ENCODE measurements around the gene MYOZ1.

GRCh38 chr10:73625884-73626752 is 15.2 kb downstream of the MYOZ1 start:
- TF ChIP-seq ZNF70 (CRISPR knock-in tag; IDR thresholded peaks at IDR 0.05) (no peak), PATZ1 (CRISPR knock-in tag; IDR thresholded peaks at IDR 0.05; ENCODE audit: borderline replicate concordance) (no peak), ZFP30 (CRISPR knock-in tag; IDR thresholded peaks at IDR 0.05) (no peak), ARNTL (CRISPR knock-in tag; IDR thresholded peaks at IDR 0.05; ENCODE audit: borderline replicate concordance, low read depth) (no peak), TOX (CRISPR knock-in tag; IDR thresholded peaks at IDR 0.05; ENCODE audit: borderline replicate concordance) (no peak), OSR1 (CRISPR knock-in tag; IDR thresholded peaks at IDR 0.05) (no peak), ZFP3 (CRISPR knock-in tag; IDR thresholded peaks at IDR 0.05) (no peak)
- TF ChIP-seq, protein P1, sequence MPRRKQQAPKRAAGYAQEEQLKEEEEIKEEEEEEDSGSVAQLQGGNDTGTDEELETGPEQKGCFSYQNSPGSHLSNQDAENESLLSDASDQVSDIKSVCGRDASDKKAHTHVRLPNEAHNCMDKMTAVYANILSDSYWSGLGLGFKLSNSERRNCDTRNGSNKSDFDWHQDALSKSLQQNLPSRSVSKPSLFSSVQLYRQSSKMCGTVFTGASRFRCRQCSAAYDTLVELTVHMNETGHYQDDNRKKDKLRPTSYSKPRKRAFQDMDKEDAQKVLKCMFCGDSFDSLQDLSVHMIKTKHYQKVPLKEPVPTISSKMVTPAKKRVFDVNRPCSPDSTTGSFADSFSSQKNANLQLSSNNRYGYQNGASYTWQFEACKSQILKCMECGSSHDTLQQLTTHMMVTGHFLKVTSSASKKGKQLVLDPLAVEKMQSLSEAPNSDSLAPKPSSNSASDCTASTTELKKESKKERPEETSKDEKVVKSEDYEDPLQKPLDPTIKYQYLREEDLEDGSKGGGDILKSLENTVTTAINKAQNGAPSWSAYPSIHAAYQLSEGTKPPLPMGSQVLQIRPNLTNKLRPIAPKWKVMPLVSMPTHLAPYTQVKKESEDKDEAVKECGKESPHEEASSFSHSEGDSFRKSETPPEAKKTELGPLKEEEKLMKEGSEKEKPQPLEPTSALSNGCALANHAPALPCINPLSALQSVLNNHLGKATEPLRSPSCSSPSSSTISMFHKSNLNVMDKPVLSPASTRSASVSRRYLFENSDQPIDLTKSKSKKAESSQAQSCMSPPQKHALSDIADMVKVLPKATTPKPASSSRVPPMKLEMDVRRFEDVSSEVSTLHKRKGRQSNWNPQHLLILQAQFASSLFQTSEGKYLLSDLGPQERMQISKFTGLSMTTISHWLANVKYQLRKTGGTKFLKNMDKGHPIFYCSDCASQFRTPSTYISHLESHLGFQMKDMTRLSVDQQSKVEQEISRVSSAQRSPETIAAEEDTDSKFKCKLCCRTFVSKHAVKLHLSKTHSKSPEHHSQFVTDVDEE (CRISPR knock-in tag; IDR thresholded peaks at IDR 0.05): no peak
